HG03196 (cell line): ENCODE measurements around the gene BRK1.
"Not testable (repeated sequence)": the region's sequence is repeated elsewhere in the genome, so short reads cannot be mapped to it uniquely, and the experiment has no call there.

Source experiments
- ATAC-seq: cut with Tn5 transposase; IDR thresholded peaks from one replicate; pipeline ENCODE4 v1.9.1; 2021; ENCODE audit not compliant: unreplicated experiment

Gene BRK1

GRCh38 chr3:10176150-10176549 is 60.7 kb downstream of the BRK1 start:
- not testable (repeated sequence) for ATAC-seq
